B cell (primary cell): ENCODE results near the gene MALL. TPM values are rescaled to one million over a fixed set of nuclear protein-coding genes. Genes with fewer than 3 reads are reported as not detected.
"Not testable (repeated sequence)": the region's sequence is repeated elsewhere in the genome, so short reads cannot be mapped to it uniquely, and the experiment has no call there.

Experiments
- ATAC-seq: fragments of 200-7000 bp; cut with Tn5 transposase; one replicate; pipeline ENCODE4 v1.10.0; 2021; ENCODE audit warnings: low read depth, mild to moderate bottlenecking, moderate number of reproducible peaks, moderate library complexity
- CTCF ChIA-PET: fragments of 350-600 bp; sonication (Branson Sonifier 250); formaldehyde crosslinking; loops from one replicate; lab custom pipeline; 2021; ENCODE audit warnings: antibody characterized with exemption, inconsistent platforms; lab: Charles Lee
- POLR2A ChIA-PET: fragments of 350-600 bp; sonication (Branson Sonifier 250); formaldehyde crosslinking; loops from one replicate; lab custom pipeline; 2021; ENCODE audit warnings: antibody characterized with exemption; lab: Charles Lee
- DNase-seq: peaks from one replicate; pipeline ENCODE4 v3.0.0; 2013
- H2AFZ ChIP-seq: 2 replicates; pipeline ENCODE4 v1.6.1; 2012; ENCODE audit warnings: mild to moderate bottlenecking, low read depth, low read length; ENCODE audit not compliant: insufficient read depth, poor library complexity, severe bottlenecking
- H3K27ac ChIP-seq, 2 donors: 1 replicate in 1 of 2; 2 replicates in 1 of 2; pipeline ENCODE4 v1.5.1; 2012 to 2013; ENCODE audit warnings: low read length in 2 of 2, mild to moderate bottlenecking in 2 of 2, moderate library complexity in 1 of 2
- H3K27me3 ChIP-seq, 4 experiments: fragments of 200-600 bp in 1 of 4; sonication (generic) in 1 of 4; replicated peaks in 1 of 4; 1 replicate in 2 of 4; 2 replicates in 2 of 4; pipeline versions ENCODE4 v1.6.1 to v1.7.0; 2013 to 2016; ENCODE audit warnings: low read length in 3 of 4, mild to moderate bottlenecking in 2 of 4, mixed read lengths in 1 of 4, moderate library complexity in 1 of 4; ENCODE audit not compliant: insufficient read depth in 4 of 4, control insufficient read depth in 3 of 4; ENCODE audit errors: control extremely low read depth in 1 of 4
- H3K36me3 ChIP-seq, 2 experiments: replicated peaks in 1 of 2; 1 replicate in 1 of 2; 2 replicates in 1 of 2; pipeline versions ENCODE4 v1.6.1 to v1.7.1; 2013; ENCODE audit warnings: low read length in 1 of 2; ENCODE audit not compliant: insufficient read depth in 2 of 2, control insufficient read depth in 1 of 2; ENCODE audit errors: control extremely low read depth in 1 of 2, extremely low read depth in 1 of 2
- H3K4me1 ChIP-seq, 2 donors: fragments of 200-600 bp in 1 of 2; sonication (generic) in 1 of 2; 1 replicate in 1 of 2; 2 replicates in 1 of 2; pipeline versions ENCODE4 v1.5.1 to v1.6.1; 2013 to 2017; ENCODE audit warnings: low read length in 2 of 2; ENCODE audit not compliant: control insufficient read depth in 2 of 2, insufficient read depth in 2 of 2
- H3K4me2 ChIP-seq: replicated peaks from 2 replicates; pipeline ENCODE3; 2012; ENCODE audit warnings: mild to moderate bottlenecking, low read depth, low read length; ENCODE audit not compliant: poor library complexity, severe bottlenecking
- H3K4me3 ChIP-seq, 5 experiments: fragments of 200-600 bp in 1 of 5; sonication (generic) in 1 of 5; 1 replicate in 3 of 5; 2 replicates in 2 of 5; pipeline versions ENCODE4 v1.5.1 to v1.7.0; 2011 to 2016; ENCODE audit warnings: low read length in 4 of 5, mild to moderate bottlenecking in 4 of 5, low read depth in 2 of 5, control low read depth in 1 of 5, moderate library complexity in 1 of 5; ENCODE audit not compliant: insufficient read depth in 1 of 5; ENCODE audit errors: control extremely low read depth in 1 of 5, extremely low read depth in 1 of 5
- H3K79me2 ChIP-seq: fragments of 200-600 bp; sonication (generic); one replicate; pipeline ENCODE4 v1.6.0; 2016; ENCODE audit warnings: low read length; ENCODE audit not compliant: control insufficient read depth, insufficient read depth
- H3K9ac ChIP-seq: fragments of 200-600 bp; sonication (generic); 2 replicates; pipeline ENCODE4 v1.6.1; 2017; ENCODE audit warnings: mild to moderate bottlenecking, low read length, moderate library complexity
- H3K9me3 ChIP-seq, 3 donors: one replicate each; pipeline versions ENCODE4 v1.6.1 to v1.7.1; 2013; ENCODE audit warnings: low read length in 2 of 3; ENCODE audit not compliant: control insufficient read depth in 2 of 3, insufficient read depth in 1 of 3; ENCODE audit errors: control extremely low read depth in 1 of 3
- H4K20me1 ChIP-seq: 2 replicates; pipeline ENCODE4 v1.6.0; 2012; ENCODE audit warnings: mild to moderate bottlenecking, low read length; ENCODE audit not compliant: insufficient read depth, control insufficient read depth, poor library complexity, severe bottlenecking
- H3K27ac Mint-ChIP-seq: one replicate; pipeline ENCODE4 v1.8.0; 2021; ENCODE audit warnings: mixed read lengths
- H3K27me3 Mint-ChIP-seq: one replicate; pipeline ENCODE4 v1.8.0; 2021; ENCODE audit warnings: mixed read lengths
- H3K4me1 Mint-ChIP-seq: one replicate; pipeline ENCODE4 v1.8.0; 2021; ENCODE audit warnings: mixed read lengths
- H3K4me3 Mint-ChIP-seq: one replicate; pipeline ENCODE4 v1.8.0; 2021; ENCODE audit warnings: mixed read lengths
- H3K9me3 Mint-ChIP-seq: one replicate; pipeline ENCODE4 v1.8.0; 2022; ENCODE audit warnings: mixed read lengths; ENCODE audit not compliant: insufficient read depth
- WGBS: methylation state at CpG from one replicate; pipeline ENCODE4 v1.1.5; 2013; ENCODE audit warnings: missing lambda C conversion rate; ENCODE audit not compliant: insufficient coverage; 5-methylcytosine and 5-hydroxymethylcytosine counted together
- intact Hi-C: fragments of 100-400 bp; cut with micrococcal nuclease; formaldehyde crosslinking; loops from one replicate; pipeline ENCODE4 v1.10.0; 2022
- polyA plus RNA-seq: library from polyadenylated mRNA; depleted of rRNA; stranded (reverse); fragments of >200 nt; gene quantifications from 2 replicates; pipeline ENCODE4 v1.2.3, GENCODE V29; 2012
- total RNA-seq, 2 donors: library from RNA; stranded (reverse); fragments of 120-200 nt in 1 of 2; gene quantifications; 1 replicate in 1 of 2; 2 replicates in 1 of 2; pipeline versions ENCODE4 v1.2.3 to v1.2.4, GENCODE V29; 2013 to 2022

The MALL gene
- total and polyA plus RNA-seq, 2 donors (not counting 1 experiment from before 2014, with no cell fraction given): not detected

GRCh38 chr2:110075896-110076295 lies 39.7 kb downstream of the MALL start:
- H3K27ac Mint-ChIP-seq, ATAC-seq, H3K4me1 ChIP-seq, H3K9ac ChIP-seq, H3K4me1 Mint-ChIP-seq, H3K9me3 Mint-ChIP-seq, H3K27me3 ChIP-seq, H3K27ac ChIP-seq, H3K4me3 Mint-ChIP-seq, H4K20me1 ChIP-seq, H3K36me3 ChIP-seq, DNase-seq, H3K79me2 ChIP-seq, H3K4me3 ChIP-seq, CTCF ChIA-PET, H3K9me3 ChIP-seq, H3K27me3 Mint-ChIP-seq, intact Hi-C loops, H3K4me2 ChIP-seq, POLR2A ChIA-PET, H2AFZ ChIP-seq: not testable (repeated sequence)
- WGBS: no CpG with 5 or more reads among the region's 4 CpGs

DNA sequence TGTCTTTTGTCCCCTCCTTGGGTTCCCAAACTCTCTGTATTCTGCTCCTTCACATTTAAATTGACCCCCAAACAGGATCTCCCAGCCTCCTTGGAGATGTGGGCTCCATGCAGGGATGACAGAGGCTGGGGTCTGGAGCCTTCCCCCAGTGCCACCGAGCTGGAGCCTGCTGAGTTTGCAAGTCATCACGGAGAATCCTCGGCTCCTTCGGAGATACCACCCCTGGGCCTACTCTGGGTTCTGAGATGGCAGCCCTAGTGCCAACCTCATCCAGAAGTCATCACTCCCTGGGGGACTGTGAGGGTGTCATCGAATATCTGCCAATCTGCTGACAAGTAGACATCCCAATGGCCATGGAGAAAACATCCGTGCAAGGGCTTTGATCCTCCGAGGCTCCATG lies 45.8 kb downstream of the MALL start:
- H3K4me2 ChIP-seq, H3K36me3 ChIP-seq, H3K9me3 ChIP-seq, H3K4me3 ChIP-seq, H3K4me1 Mint-ChIP-seq, H3K4me1 ChIP-seq, H4K20me1 ChIP-seq, POLR2A ChIA-PET, ATAC-seq, DNase-seq, H3K9ac ChIP-seq, CTCF ChIA-PET, H2AFZ ChIP-seq, H3K27me3 Mint-ChIP-seq, H3K27me3 ChIP-seq, H3K4me3 Mint-ChIP-seq, H3K79me2 ChIP-seq, H3K9me3 Mint-ChIP-seq, H3K27ac ChIP-seq, intact Hi-C loops, H3K27ac Mint-ChIP-seq: not testable (repeated sequence)
- WGBS: 100% methylated on average over 1 of the region's 7 CpGs

GRCh38 chr2:110068153-110068552 lies 47.5 kb downstream of the MALL start:
- H3K4me3 Mint-ChIP-seq, CTCF ChIA-PET, H4K20me1 ChIP-seq, H3K4me3 ChIP-seq, H3K9me3 ChIP-seq, H3K9ac ChIP-seq, H3K27me3 Mint-ChIP-seq, H3K9me3 Mint-ChIP-seq, POLR2A ChIA-PET, H3K27me3 ChIP-seq, DNase-seq, H2AFZ ChIP-seq, H3K79me2 ChIP-seq, intact Hi-C loops, H3K4me1 Mint-ChIP-seq, H3K4me1 ChIP-seq, H3K36me3 ChIP-seq, H3K4me2 ChIP-seq, H3K27ac Mint-ChIP-seq, H3K27ac ChIP-seq, ATAC-seq: not testable (repeated sequence)
- WGBS: 94% methylated on average over 2 of the region's 3 CpGs

- CTCF ChIA-PET, H3K4me3 Mint-ChIP-seq: not testable (repeated sequence)
Observed at GRCh38 chr2:110062332-110062731, 53.3 kb downstream of the MALL start.

More at GRCh38 chr2:110062332-110062731, 53.3 kb downstream of the MALL start:
- H3K27ac Mint-ChIP-seq, H3K4me2 ChIP-seq, H3K9me3 ChIP-seq, DNase-seq, POLR2A ChIA-PET, intact Hi-C loops, H4K20me1 ChIP-seq, H3K4me1 Mint-ChIP-seq, H3K4me1 ChIP-seq, H3K9ac ChIP-seq, H3K27me3 Mint-ChIP-seq, H3K9me3 Mint-ChIP-seq, H2AFZ ChIP-seq, ATAC-seq, H3K27ac ChIP-seq, H3K27me3 ChIP-seq, H3K36me3 ChIP-seq, H3K4me3 ChIP-seq, H3K79me2 ChIP-seq: not testable (repeated sequence)
- WGBS: no CpG with 5 or more reads among the region's 3 CpGs
